SK-N-SH (cell line): ENCODE measurements around the gene CCKAR. TPM values are rescaled to one million over a fixed set of nuclear protein-coding genes. Genes with fewer than 3 reads are reported as not detected.

Experiments used
- CTCF ChIA-PET: fragments of 300-600, 350-600 bp; formaldehyde crosslinking; extraction: SDS; loops from one replicate; lab custom pipeline; 2021; lab: Yijun Ruan, JAX
- POLR2A ChIA-PET: fragments of 350-600 bp; sonication (Branson Sonifier 250); formaldehyde crosslinking; extraction: SDS; loops from one replicate; lab custom pipeline; 2020; ENCODE audit warnings: antibody characterized with exemption, inconsistent platforms; lab: Yijun Ruan, JAX
- DNase-seq: peaks from one replicate; pipeline ENCODE4 v3.0.0; 2012
- H2AFZ ChIP-seq: fragments of 200-600 bp; sonication (generic); 2 replicates; pipeline ENCODE4 v1.8.1; 2016; ENCODE audit warnings: antibody characterized with exemption, mild to moderate bottlenecking, low read depth
- H3F3A ChIP-seq: fragments of 200-600 bp; sonication (generic); replicated peaks from 2 replicates; pipeline ENCODE3; 2016; ENCODE audit warnings: antibody characterized with exemption, mild to moderate bottlenecking; ENCODE audit not compliant: insufficient read depth
- H3K27ac ChIP-seq, 2 experiments: fragments of 200-500 bp in 1 of 2; fragments of 200-600 bp in 1 of 2; sonication (Bioruptor generic) in 1 of 2; sonication (generic), shearing (Covaris generic) in 1 of 2; 2 replicates each; pipeline versions ENCODE4 v1.5.1 to v1.6.1; 2014 to 2016; ENCODE audit warnings: low read depth in 2 of 2, inconsistent platforms in 1 of 2, low read length in 1 of 2, mild to moderate bottlenecking in 1 of 2, mixed read lengths in 1 of 2
- H3K27me3 ChIP-seq: fragments of 200-600 bp; sonication (generic), shearing (Covaris generic); 2 replicates; pipeline ENCODE4 v1.6.1; 2016; ENCODE audit warnings: mixed run types; ENCODE audit not compliant: insufficient read depth
- H3K36me3 ChIP-seq, 2 experiments: fragments of 200-500 bp in 1 of 2; fragments of 200-600 bp in 1 of 2; sonication (Bioruptor generic) in 1 of 2; sonication (generic) in 1 of 2; replicated peaks in 1 of 2; 2 replicates each; pipeline versions ENCODE3 to v1.5.1; 2014 to 2016; ENCODE audit warnings: low read length in 1 of 2, mild to moderate bottlenecking in 1 of 2; ENCODE audit not compliant: insufficient read depth in 2 of 2, control insufficient read depth in 1 of 2
- H3K4me1 ChIP-seq, 2 experiments: fragments of 200-500 bp in 1 of 2; fragments of 200-600 bp in 1 of 2; sonication (Bioruptor generic) in 1 of 2; sonication (generic), shearing (Covaris generic) in 1 of 2; 2 replicates each; pipeline versions ENCODE4 v1.5.1 to v1.6.1; 2014 to 2016; ENCODE audit warnings: low read depth in 1 of 2, low read length in 1 of 2, mixed run types in 1 of 2; ENCODE audit not compliant: insufficient read depth in 2 of 2, control insufficient read depth in 1 of 2
- H3K4me2 ChIP-seq: fragments of 200-600 bp; sonication (generic), shearing (Covaris generic); 2 replicates; pipeline ENCODE4 v1.6.1; 2017; ENCODE audit warnings: mixed run types
- H3K4me3 ChIP-seq, 2 experiments: fragments of 200-500 bp in 1 of 2; fragments of 200-600 bp in 1 of 2; sonication (Bioruptor generic) in 1 of 2; sonication (generic), shearing (Covaris generic) in 1 of 2; 2 replicates each; pipeline versions ENCODE4 v1.5.1 to v1.8.1; 2014 to 2016; ENCODE audit warnings: low read depth in 2 of 2, inconsistent platforms in 1 of 2, low read length in 1 of 2, mild to moderate bottlenecking in 1 of 2, mixed read lengths in 1 of 2, moderate library complexity in 1 of 2
- H3K79me2 ChIP-seq: fragments of 200-600 bp; sonication (generic); 2 replicates; pipeline ENCODE4 v1.8.1; 2017; ENCODE audit warnings: mild to moderate bottlenecking; ENCODE audit not compliant: insufficient read depth
- H3K9ac ChIP-seq: fragments of 200-600 bp; sonication (generic); 2 replicates; pipeline ENCODE4 v1.6.1; 2017; ENCODE audit warnings: mixed run types
- H3K9me2 ChIP-seq: fragments of 200-600 bp; sonication (generic); 2 replicates; pipeline ENCODE4 v1.6.1; 2017; ENCODE audit warnings: mixed run types
- H3K9me3 ChIP-seq: fragments of 200-600 bp; sonication (generic); 2 replicates; pipeline ENCODE4 v1.6.1; 2017; ENCODE audit warnings: mixed run types, mild to moderate bottlenecking, moderate library complexity
- H4K20me1 ChIP-seq: fragments of 200-600 bp; sonication (generic); 2 replicates; pipeline ENCODE4 v1.6.1; 2017; ENCODE audit warnings: mild to moderate bottlenecking, mixed run types; ENCODE audit not compliant: insufficient read depth
- CTCF ChIP-seq: fragments of 200-600 bp; sonication (generic); IDR thresholded peaks from 2 replicates; pipeline ENCODE4 v1.6.1; 2017; ENCODE audit warnings: antibody characterized with exemption, mild to moderate bottlenecking, moderate library complexity
- EP300 ChIP-seq, 2 experiments: IDR thresholded peaks; 2 replicates each; pipeline versions ENCODE4 v1.4.0 to v1.6.1; 2012; ENCODE audit warnings: borderline replicate concordance in 1 of 2, low read depth in 1 of 2, low read length in 1 of 2
- FOXJ3 ChIP-seq: sonication (generic); formaldehyde crosslinking; IDR thresholded peaks from 2 replicates; pipeline ENCODE4 v1.5.1; 2020; ENCODE audit warnings: mild to moderate bottlenecking, missing genetic modification reagents
- FOXM1 ChIP-seq: IDR thresholded peaks from 2 replicates; pipeline ENCODE4 v1.4.0; 2012; ENCODE audit warnings: low read depth, mild to moderate bottlenecking
- MXI1 ChIP-seq: IDR thresholded peaks from 2 replicates; pipeline ENCODE4 v1.6.1; 2012; ENCODE audit warnings: mild to moderate bottlenecking, low read depth, low read length, improper control_type of control experiment
- POLR2AphosphoS5 ChIP-seq: IDR thresholded peaks from 2 replicates; pipeline ENCODE4 v1.6.1; 2012; ENCODE audit warnings: low read depth, low read length
- RAD21 ChIP-seq: IDR thresholded peaks from 2 replicates; pipeline ENCODE4 v1.6.1; 2012; ENCODE audit warnings: mild to moderate bottlenecking, low read length
- REST ChIP-seq: IDR thresholded peaks from 2 replicates; pipeline ENCODE4 v1.6.1; 2012; ENCODE audit warnings: mild to moderate bottlenecking, low read depth, low read length, moderate library complexity
- SIN3A ChIP-seq: IDR thresholded peaks from 2 replicates; pipeline ENCODE4 v1.6.1; 2012; ENCODE audit warnings: low read depth, mild to moderate bottlenecking, low read length, moderate library complexity, borderline replicate concordance
- TCF12 ChIP-seq: IDR thresholded peaks from 2 replicates; pipeline ENCODE4 v1.4.0; 2012
- USF2 ChIP-seq: fragments of 150-350 bp; IDR thresholded peaks from 2 replicates; pipeline ENCODE4 v1.6.1; 2017; ENCODE audit warnings: antibody characterized with exemption, low read length, low read depth, borderline replicate concordance
- ZBTB33 ChIP-seq: IDR thresholded peaks from 2 replicates; pipeline ENCODE4 v1.4.0; 2012; ENCODE audit warnings: low read depth, borderline replicate concordance
- WGBS: methylation state at CpG from one replicate; pipeline ENCODE4 v1.1.6; 2017; ENCODE audit warnings: low lambda C conversion rate; 5-methylcytosine and 5-hydroxymethylcytosine counted together
- polyA plus RNA-seq, 3 experiments: library from polyadenylated mRNA; depleted of rRNA; stranded (reverse); fragments of >200 nt; gene quantifications; 2 replicates each; pipeline ENCODE4 v1.2.3, GENCODE V29; 2012

The CCKAR gene
- polyA plus RNA-seq, 1 of the 3 experiments (the other 2 are of a cell fraction), result not detected

- no peak for TF ChIP-seq USF2
- no peak for TF ChIP-seq RAD21
Measured at GRCh38 chr4:26447378-26447777, 42.9 kb downstream of the CCKAR start (continued).

GRCh38 chr4:26441771-26442170 lies 48.5 kb downstream of the CCKAR start:
- WGBS, result 97% methylated on average over 5 of the region's 5 CpGs
- H2AFZ ChIP-seq, result no peak overlapping the region
- no peaks in the 10 kb centered on the region for H3K9me2 ChIP-seq
- ChIA-PET POLR2A (no interaction called here), CTCF (interaction anchor here (1.0 kb wide), 1 partner anchor 18 kb away, joined by 3 read pairs; no protein-coding TSS in a partner anchor)
- no peak overlapping the region for H3K4me2 ChIP-seq
- no peaks in the 10 kb centered on the region for H3K9me3 ChIP-seq
- H3K4me1 ChIP-seq, result no peaks in the 10 kb centered on the region; a peak in 1 of 4 replicates
- H3K4me3 ChIP-seq, result no peak overlapping the region
- peaks cover 0 to 2% of the 10 kb centered on the region in 2 experiments for H3K36me3 ChIP-seq
- H4K20me1 ChIP-seq, result no peaks in the 10 kb centered on the region
- H3K9ac ChIP-seq, result no peak overlapping the region
- H3K27me3 ChIP-seq, result no peaks in the 10 kb centered on the region
- no peak for DNase-seq
- no peaks in the 10 kb centered on the region for H3F3A ChIP-seq
- TF ChIP-seq ZBTB33 (no peak), REST (no peak), EP300 (IDR thresholded peaks at IDR 0.05; ENCODE audit: borderline replicate concordance in 1 of 2, low read depth in 1 of 2, low read length in 1 of 2) (no peak), SIN3A (no peak), POLR2AphosphoS5 (no peak), CTCF (no peak), RAD21 (no peak), MXI1 (no peak), FOXM1 (no peak), TCF12 (no peak), FOXJ3 (no peak)
- TF ChIP-seq, all 33 proteins: peak for 0
- Histone ChIP-seq H3K27ac (no peak overlapping the region), H3K79me2 (no peaks in the 10 kb centered on the region)
